GM18505 (cell line): ENCODE results near the gene KCNIP3.

Experiments used
- ATAC-seq: cut with Tn5 transposase; IDR thresholded peaks from one replicate; pipeline ENCODE4 v1.9.1; 2021; ENCODE audit not compliant: unreplicated experiment
- POLR2A ChIP-seq: IDR thresholded peaks from 4 replicates; pipeline ENCODE4 v1.6.1; 2011; ENCODE audit warnings: borderline replicate concordance; ENCODE audit not compliant: insufficient read depth, insufficient read length; ENCODE audit errors: extremely low read depth

The KCNIP3 gene

DNA sequence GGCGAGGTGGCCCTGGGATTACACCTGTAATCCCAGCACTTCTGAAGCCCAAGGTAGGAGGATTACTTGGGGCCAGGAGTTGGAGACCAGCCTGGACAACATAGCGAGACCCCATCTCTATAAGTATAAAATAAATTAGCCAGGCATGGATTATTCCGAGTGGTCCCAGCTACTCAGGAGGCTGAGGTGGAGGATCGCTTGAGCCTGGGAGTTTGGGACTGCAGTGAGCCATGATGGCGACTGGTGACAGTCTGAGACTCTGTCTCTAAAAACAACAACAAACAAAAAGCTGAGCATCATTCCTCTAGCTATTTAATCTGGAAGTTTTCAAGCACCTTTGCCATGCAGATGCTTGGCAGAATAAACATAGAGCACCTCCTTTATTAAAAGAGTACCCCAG, 83.6 kb downstream of the KCNIP3 start:
- no peak for ATAC-seq
- TF ChIP-seq POLR2A: no peak

DNA sequence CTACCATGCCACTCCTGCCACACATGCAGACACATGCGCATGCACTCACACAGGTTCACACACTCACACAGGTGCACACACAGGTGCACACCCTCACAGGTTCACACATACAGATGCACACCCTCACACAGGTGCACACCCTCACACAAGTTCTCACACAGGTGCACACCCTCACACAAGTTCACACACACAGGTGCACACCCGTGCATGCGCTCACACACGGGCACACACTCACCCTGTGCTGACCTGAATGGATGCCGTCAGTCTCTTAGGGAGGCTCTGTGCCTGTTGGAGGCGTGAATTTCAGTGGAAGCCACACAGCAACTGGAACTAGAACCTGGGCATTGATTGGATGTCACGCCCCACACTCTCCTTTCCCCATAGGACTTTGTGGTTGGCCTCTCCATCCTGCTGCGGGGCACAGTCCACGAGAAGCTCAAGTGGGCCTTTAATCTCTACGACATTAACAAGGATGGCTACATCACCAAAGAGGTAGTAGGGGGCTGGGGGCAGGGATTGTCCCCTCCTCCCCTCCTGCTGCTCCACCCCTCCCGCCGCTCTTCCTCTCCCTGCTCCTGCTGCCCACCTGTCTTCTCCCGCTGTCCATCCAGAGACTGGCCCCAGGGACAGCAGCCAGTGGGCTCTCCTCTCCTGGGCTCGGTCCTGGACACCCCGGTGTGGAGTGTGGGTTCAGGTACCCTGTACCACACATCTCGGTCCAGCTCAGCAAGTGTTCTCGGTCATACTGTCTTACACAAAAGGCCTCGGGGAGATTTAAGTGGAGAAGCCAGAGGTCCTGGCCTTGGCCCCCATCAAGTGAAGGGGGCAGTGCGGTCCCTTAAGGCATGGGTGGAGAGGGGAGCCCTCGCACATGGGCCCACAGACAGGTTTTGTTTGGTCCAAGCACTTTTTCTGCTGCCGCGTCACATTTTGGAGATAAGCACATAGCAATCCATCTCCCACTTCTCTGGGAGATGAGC, 84.4 kb downstream of the KCNIP3 start:
- no peak for ATAC-seq
- no peak for TF ChIP-seq POLR2A

DNA sequence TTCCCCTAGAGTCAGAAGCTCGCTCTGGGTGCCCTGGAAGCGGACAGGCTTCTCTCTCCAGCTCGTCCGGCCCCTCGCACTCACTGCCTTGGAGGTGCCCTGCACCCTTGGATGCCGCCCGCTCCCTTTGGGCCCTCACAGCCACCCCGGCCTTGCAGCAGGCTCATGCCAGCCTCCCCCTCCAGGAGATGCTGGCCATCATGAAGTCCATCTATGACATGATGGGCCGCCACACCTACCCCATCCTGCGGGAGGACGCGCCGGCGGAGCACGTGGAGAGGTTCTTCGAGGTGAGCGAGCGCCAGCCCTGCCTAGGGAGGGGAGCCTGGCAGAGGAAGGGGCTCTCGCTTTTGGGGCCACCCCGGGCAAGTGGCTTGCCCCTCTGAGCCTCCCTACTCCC, 85.0 kb downstream of the KCNIP3 start:
- ATAC-seq: no peak
- no peak for TF ChIP-seq POLR2A

DNA sequence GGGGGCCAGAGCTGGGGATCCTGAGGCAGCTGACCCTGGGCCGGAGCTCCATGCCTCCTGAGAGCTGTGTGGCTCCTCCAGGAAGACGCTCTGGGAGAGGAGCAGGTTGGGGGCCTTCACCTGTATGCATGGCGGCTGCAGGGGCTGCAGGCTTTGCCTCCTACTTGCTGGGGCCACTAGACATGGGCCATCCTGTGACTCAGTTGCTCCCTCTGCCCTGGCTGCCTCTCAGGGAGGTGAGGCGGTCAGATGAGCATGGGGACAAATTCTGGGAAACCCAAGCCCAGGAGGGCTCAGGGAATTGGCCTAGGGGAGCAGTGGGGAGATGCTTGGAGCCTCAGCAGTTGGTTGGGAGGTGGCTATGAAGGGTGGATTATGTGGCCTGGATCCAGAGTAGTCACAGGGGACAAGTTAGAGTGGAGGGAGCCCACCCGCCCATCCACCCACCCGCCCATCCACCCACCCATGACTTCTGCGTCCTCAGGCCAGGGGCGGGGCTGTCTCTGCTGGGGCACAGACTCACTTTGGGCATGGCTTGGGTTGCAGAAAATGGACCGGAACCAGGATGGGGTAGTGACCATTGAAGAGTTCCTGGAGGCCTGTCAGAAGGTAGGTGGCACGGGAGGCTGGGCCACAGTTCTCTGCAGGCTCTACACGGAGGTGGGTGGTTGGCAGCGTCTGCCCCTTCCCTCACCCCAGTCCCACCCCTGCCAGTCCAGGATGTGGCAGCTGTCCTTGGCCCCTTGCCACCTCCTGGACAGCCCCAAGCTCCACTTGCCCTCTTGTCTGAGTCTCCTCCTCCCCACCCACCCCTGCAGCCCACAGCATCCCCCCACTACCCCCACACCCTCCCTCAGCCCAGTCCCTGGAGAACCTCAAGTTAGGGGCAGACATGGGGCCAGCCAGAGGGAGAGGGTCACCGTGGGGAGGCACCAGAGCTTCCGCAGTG, 85.8 kb downstream of the KCNIP3 start:
- no peak for ATAC-seq
- TF ChIP-seq POLR2A: no peak

DNA sequence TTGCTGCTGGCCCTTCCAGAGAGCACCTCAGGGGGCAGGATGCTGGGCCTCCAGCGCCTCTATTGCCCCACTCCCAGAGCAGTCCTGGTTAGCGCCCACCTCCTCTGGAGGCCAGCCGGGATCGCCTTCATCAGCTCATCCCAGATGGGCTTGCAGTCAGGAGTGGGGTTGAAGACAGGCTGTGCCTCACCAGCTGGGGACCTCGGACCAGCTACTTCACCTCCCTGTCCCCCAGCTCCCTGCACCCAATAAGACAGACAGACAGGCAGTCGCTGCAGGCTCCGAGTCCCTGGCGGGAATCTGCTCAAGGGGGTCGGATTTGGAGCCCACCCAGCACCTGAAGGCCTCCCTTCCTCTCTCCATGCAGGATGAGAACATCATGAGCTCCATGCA, 86.5 kb downstream of the KCNIP3 start:
- no peak for ATAC-seq
- TF ChIP-seq POLR2A: no peak

DNA sequence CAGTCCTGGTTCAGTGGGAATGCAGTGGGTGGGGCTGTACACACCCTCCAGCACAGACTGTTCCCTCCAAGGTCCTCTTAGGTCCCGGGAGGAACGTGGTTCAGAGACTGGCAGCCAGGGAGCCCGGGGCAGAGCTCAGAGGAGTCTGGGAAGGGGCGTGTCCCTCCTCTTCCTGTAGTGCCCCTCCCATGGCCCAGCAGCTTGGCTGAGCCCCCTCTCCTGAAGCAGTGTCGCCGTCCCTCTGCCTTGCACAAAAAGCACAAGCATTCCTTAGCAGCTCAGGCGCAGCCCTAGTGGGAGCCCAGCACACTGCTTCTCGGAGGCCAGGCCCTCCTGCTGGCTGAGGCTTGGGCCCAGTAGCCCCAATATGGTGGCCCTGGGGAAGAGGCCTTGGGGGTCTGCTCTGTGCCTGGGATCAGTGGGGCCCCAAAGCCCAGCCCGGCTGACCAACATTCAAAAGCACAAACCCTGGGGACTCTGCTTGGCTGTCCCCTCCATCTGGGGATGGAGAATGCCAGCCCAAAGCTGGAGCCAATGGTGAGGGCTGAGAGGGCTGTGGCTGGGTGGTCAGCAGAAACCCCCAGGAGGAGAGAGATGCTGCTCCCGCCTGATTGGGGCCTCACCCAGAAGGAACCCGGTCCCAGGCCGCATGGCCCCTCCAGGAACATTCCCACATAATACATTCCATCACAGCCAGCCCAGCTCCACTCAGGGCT, 87.9 kb downstream of the KCNIP3 start:
- ATAC-seq: no peak

DNA sequence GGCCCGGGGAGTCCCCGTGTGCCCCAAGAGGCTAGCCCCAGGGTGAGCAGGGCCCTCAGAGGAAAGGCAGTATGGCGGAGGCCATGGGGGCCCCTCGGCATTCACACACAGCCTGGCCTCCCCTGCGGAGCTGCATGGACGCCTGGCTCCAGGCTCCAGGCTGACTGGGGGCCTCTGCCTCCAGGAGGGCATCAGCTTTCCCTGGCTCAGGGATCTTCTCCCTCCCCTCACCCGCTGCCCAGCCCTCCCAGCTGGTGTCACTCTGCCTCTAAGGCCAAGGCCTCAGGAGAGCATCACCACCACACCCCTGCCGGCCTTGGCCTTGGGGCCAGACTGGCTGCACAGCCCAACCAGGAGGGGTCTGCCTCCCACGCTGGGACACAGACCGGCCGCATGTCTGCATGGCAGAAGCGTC, 88.4 kb downstream of the KCNIP3 start:
- no peak for ATAC-seq
- TF ChIP-seq POLR2A: no peak

More for the DNA sequence above, 87.9 kb downstream of the KCNIP3 start:
- TF ChIP-seq POLR2A: no peak

DNA sequence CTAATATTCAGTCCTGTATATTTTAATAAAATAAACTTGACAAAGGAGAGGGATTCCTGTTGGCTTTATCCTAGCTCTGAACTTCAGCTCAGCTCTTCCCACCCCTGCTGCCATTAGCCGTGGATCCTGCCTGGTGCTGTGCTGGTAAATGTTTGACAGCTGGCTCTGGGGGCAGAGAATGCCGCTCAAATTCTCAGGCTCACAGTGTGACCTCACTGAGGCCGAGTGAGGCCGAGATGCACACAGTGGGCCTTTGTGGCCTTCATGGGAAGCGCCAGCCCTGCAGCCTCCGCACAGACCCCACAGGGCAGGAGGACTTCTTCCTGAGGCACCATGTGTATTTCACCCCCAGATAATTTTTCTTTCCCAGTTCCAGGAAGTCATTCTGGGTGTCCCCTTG, 88.9 kb downstream of the KCNIP3 start:
- no peak for ATAC-seq
- no peak for TF ChIP-seq POLR2A

DNA sequence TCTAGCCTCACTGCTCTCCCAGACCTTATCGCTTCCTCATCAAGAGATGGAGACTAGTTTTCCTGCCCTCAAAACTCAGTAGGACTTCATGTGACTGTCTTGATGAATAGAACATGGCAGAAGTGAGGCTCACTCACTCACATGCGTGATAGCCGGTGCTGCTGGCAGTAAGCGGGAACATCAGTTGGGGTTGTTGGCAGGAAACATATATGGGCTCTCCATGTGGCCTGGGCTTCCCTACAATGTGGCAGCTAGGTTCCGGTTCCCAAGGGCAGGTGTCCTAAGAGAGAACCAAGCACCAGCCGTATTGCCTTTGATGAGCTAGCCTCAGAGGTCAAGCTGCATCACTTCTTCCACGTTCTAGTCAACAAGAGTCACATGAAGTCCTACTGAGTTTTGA, 90.2 kb downstream of the KCNIP3 start:
- no peak for TF ChIP-seq POLR2A
- ATAC-seq: no peak

DNA sequence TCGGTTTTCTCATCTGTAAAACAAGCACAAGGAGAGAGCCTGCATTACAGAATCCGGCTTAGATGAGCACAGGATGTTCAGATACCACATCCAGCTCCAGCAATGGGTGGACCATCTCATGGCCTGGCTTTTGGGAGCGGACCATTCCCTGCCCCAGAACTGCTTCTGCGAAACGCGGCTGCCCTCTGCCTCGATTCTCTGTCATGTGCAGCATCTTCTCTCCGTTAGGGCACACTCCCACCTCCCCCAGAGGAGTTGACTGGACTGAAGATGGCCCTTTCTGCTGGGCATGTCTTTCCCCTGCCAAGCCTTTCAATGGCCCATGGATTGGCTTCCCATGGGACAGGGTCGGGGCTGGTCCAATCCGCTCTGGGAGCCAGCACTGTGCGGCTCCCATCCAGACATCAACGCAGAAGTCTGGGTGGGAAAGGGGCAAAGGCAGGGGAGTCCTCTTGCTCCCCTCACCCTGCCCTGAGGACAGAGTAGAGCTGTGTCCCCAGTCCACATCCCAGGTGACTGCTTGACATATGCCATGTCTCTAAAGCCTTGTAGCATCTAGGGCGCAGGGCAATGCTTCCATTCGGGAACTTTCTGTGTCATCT, 91.0 kb downstream of the KCNIP3 start:
- no peak for ATAC-seq
- TF ChIP-seq POLR2A: no peak

DNA sequence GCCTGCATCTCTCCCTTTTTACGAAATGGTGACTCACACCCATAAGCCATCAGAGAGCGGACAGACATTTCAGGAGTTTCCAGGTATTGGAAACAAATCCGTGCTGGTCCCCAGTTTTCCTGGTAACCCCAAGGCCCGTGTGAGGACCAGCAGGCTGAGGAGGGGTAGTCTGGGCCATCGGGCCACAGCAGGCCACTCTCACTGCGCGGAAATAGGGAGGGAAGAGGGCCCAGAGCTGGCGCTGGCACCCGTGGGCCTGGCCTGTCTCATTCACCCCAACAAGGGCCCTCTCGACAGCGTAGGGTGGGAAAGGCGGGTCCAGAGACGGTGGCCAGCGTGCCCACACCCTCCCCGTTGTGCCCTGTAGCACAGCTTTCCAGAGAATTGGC, 91.7 kb downstream of the KCNIP3 start:
- ATAC-seq: peak; percentile 15
- TF ChIP-seq POLR2A: no peak

DNA sequence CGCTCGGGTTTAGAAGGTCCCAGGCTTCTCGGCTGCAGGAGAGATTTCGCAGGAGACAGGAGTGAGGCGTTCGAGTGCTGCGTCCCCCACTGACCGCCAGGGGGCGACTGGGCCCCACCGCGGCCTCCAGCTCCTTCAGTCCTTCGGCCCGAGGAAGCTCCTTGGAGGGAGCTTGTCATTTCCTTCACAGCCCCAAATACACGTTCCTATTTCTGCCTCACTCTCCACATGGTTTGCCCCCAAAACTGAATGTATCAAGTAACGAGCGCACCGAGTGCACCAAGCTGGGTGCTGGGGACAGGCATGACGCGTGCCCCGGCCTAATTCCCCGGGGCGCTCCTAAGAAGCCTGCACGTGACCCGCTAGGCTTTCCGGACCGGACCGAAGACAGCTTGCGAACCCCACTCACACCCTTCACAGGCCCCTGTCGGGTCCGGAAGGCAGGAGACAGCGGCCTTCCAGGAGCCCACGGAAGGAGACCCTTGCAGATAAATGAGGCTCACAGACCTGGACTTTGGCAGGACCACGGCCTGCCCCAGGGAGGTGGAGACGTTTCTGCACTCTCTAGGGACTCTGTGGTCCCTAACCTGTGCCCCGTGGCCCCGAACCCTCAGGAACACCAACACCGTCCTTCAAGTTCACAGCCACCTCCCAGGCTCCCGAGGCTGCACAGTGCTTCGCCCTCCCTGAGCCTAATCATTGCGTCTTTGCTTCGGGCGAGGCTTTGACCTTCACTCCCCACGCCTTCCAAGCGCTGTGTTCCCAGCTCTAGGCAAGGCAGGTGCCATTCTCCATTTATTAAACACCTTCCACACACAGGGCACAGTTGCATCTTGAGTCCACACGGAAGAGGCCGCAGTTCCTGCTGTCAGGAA, 92.3 kb downstream of the KCNIP3 start:
- ATAC-seq: peak; percentile 73
- TF ChIP-seq POLR2A: no peak
